PC-9 (cell line): ENCODE data around the gene CELSR3.

Experiments
- CTCF ChIP-seq: fragments of 200-600 bp; sonication (generic); conservative IDR thresholded peaks from 2 replicates; pipeline ENCODE4 v1.6.1; 2017; ENCODE audit warnings: mixed run types, antibody characterized with exemption, mild to moderate bottlenecking, moderate library complexity
- EZH2 ChIP-seq: fragments of 200-600 bp; sonication (generic); IDR thresholded peaks from 2 replicates; pipeline ENCODE4 v1.8.0; 2017; ENCODE audit warnings: antibody characterized with exemption, low read depth

DNA sequence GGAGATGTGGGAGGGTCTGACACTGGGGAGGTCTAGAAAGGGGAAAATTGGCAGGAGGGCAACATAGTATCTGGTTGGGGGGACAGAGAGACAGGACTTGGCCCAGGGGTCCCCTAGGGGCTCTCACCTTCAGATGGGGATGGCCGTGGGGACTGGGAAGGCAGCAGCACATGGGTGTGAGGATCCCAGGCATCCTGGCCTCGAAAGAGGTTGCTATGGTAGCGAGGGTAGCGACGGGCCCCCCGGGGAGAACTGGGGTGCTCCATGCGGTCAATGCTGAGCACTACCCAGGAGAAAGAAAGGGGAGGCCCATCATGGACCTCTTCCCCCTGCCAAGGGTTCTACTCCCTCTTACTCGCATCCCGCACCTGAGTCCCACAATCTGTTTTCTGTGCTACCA lies 15.0 kb downstream of the CELSR3 start:
- TF ChIP-seq CTCF: no peak
- no peak for TF ChIP-seq EZH2
